Measurements from ENCODE around the gene PES1. TPM values are rescaled to one million over a fixed set of nuclear protein-coding genes. Genes with fewer than 3 reads are reported as not detected.
A peak's percentile ranks its signal among the peaks of the same experiment; 100 is the strongest.
"Not testable (repeated sequence)": the region's sequence is repeated elsewhere in the genome, so short reads cannot be mapped to it uniquely, and the experiment has no call there.

PES1 gene
- total RNA-seq, 3 donors from 2014 or later, result 45.3 to 65.1 (median 56.4) TPM

DNA sequence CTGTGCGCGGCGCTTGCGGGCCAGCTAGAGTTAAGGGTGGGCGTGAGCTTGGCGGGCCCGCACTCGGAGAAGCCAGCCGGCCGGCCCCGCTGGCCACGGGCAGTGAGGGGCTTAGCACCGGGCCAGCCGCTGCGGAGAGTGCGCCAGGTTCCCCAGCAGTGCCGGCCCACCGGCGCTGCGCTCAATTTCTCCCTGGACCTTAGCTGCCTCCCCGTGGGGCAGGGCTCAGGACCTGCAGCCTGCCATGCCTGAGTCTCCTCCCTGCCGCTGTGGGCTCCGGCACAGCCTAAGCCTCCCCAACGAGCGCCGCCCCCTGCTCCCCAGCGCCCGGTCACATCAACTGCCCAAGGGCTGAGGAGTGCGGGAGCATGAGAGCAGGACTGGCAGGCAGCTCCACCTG is 5.2 kb upstream of the PES1 start:
- TF ChIP-seq CTCF (IDR thresholded peaks at IDR 0.05) (no peak), POLR2AphosphoS5 (IDR thresholded peaks at IDR 0.05) (no peak), POLR2A (IDR thresholded peaks at IDR 0.05) (no peak)

GRCh38 chr22:30596199-30596598 is 4.5 kb upstream of the PES1 start:
- H3K4me1 ChIP-seq, result no peaks in the 10 kb centered on the region
- no peak for DNase-seq (ENCODE audit: low spot score in 2 of 2)
- intact Hi-C loops (cut with DNase I; ENCODE audit: low total_unique reads), result loop anchor here (10.0 kb wide), 1 partner anchor 999 kb away; no protein-coding TSS in a partner anchor
- no peaks in the 10 kb centered on the region for H3K36me3 ChIP-seq
- no peak overlapping the region for H3K4me3 ChIP-seq
- TF ChIP-seq CTCF (IDR thresholded peaks at IDR 0.05) (no peak), POLR2AphosphoS5 (IDR thresholded peaks at IDR 0.05) (no peak), POLR2A (IDR thresholded peaks at IDR 0.05) (no peak)
- no peaks in the 10 kb centered on the region for H3K9me3 ChIP-seq
- no peak overlapping the region for H3K27ac ChIP-seq
- H3K27me3 ChIP-seq, result no peaks in the 10 kb centered on the region

More for the DNA sequence above, 5.2 kb upstream of the PES1 start:
- no peaks in the 10 kb centered on the region for H3K9me3 ChIP-seq
- no peaks in the 10 kb centered on the region for H3K27me3 ChIP-seq
- no peak overlapping the region for H3K27ac ChIP-seq
- H3K36me3 ChIP-seq, result no peaks in the 10 kb centered on the region
- H3K4me3 ChIP-seq, result no peak overlapping the region
- DNase-seq (ENCODE audit: low spot score in 2 of 2), result no peak
- intact Hi-C loops (cut with DNase I; ENCODE audit: low total_unique reads), result loop anchor here (10.0 kb wide), 1 partner anchor 998 kb away; no protein-coding TSS in a partner anchor
- H3K4me1 ChIP-seq, result no peaks in the 10 kb centered on the region

DNA sequence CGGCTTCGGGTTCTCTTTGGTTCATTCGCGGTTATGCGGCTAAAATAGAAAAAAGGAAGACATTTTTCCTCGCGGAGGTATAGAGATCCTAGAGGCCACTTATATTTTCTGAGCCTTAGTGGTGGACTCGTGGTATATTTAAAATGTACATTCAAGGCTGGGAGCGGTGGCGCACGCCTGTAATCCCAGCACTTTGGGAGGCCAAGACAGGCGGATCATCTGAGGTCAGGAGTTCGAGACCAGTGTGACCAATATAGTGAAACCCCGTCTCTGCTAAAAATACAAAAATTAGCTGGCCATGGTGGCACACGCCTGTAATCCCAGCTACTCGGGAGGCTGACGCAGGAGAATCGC is 627 bp upstream of the PES1 start:
- Histone ChIP-seq H3K4me3 (peak overlapping the region; percentile 80 to 93 (median 89)), H3K4me1 (peaks cover 5 to 15% of the 10 kb centered on the region in 2 donors), H3K27ac (peak overlapping the region; percentile 85 to 89)
- H3K9me3 ChIP-seq; H3K36me3 ChIP-seq; H3K27me3 ChIP-seq; DNase-seq (ENCODE audit: low spot score in 2 of 2): not testable (repeated sequence)
- intact Hi-C loops (cut with DNase I; ENCODE audit: low total_unique reads), result loop anchor here (10.0 kb wide), 1 partner anchor 1002 kb away; no protein-coding TSS in a partner anchor

DNA sequence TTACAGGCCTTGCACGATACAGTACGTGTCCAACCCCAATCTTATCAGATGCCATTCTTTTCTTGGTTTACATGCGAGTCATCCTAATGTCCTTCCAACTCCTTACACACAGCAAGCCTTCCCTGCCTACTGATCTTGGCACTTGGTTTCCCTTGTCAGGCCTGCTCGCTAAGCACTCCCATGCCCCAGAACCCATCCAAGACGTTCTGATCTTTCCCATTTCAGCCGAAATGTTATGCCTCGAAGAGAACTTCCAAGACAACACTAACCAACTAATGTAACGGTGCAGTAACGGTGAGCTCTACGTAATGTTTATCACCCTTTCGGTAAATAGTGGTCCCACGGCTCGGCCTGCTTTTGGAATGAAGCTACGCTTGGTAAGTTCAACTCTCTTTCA is 521 bp downstream of the PES1 start:
- peaks cover 12% of the 10 kb centered on the region for H3K36me3 ChIP-seq
- no peak for DNase-seq (ENCODE audit: low spot score in 2 of 2)
- H3K4me3 ChIP-seq, result peak overlapping the region; percentile 80 to 93 (median 89)
- no peaks in the 10 kb centered on the region for H3K27me3 ChIP-seq
- H3K9me3 ChIP-seq, result no peaks in the 10 kb centered on the region
- TF ChIP-seq CTCF (IDR thresholded peaks at IDR 0.05) (no peak), POLR2A (IDR thresholded peaks at IDR 0.05) (no peak), POLR2AphosphoS5 (IDR thresholded peaks at IDR 0.05) (no peak)
- intact Hi-C loops (cut with DNase I; ENCODE audit: low total_unique reads), result loop anchor here (10.0 kb wide), 1 partner anchor 1004 kb away; no protein-coding TSS in a partner anchor
- peaks cover 5 to 15% of the 10 kb centered on the region in 2 donors for H3K4me1 ChIP-seq
- H3K27ac ChIP-seq, result peak overlapping the region; percentile 85 to 89

DNA sequence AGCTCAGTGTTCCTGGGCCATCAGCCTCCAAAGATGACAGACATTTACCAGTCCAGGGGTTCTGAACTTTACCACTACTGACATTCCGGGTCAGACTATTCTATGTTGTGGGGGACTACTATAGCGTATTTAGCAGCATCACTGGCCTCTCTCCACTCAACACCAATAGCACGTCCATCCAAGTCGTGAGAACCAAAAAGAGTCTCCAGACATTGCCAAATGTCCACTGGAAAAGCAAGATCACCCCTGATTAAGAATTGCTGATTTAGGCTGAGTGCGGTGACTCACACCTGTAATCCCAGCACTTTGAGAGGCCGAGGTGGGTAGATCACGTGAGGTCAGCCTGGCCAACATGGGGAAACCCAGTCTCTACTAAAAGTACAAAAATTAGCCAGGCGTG is 5.3 kb downstream of the PES1 start:
- peaks cover 5 to 15% of the 10 kb centered on the region in 2 donors for H3K4me1 ChIP-seq
- H3K36me3 ChIP-seq, result peaks cover 20% of the 10 kb centered on the region
- H3K4me3 ChIP-seq, result no peak overlapping the region
- no peaks in the 10 kb centered on the region for H3K9me3 ChIP-seq
- TF ChIP-seq POLR2A (IDR thresholded peaks at IDR 0.05), result no peak
- TF ChIP-seq POLR2AphosphoS5 (IDR thresholded peaks at IDR 0.05), result no peak
- TF ChIP-seq CTCF (IDR thresholded peaks at IDR 0.05), result no peak
- H3K27ac ChIP-seq, result no peak overlapping the region
- no peaks in the 10 kb centered on the region for H3K27me3 ChIP-seq
- intact Hi-C loops (cut with DNase I; ENCODE audit: low total_unique reads), result no loop called here
- DNase-seq (ENCODE audit: low spot score in 2 of 2), result no peak

- no peak for DNase-seq (ENCODE audit: low spot score in 2 of 2)
- peaks cover 35% of the 10 kb centered on the region for H3K36me3 ChIP-seq
These were observed 7.3 kb downstream of the PES1 start for GRCh38 chr22:30584441-30584840.

More at GRCh38 chr22:30584441-30584840, 7.3 kb downstream of the PES1 start:
- no peak for TF ChIP-seq POLR2AphosphoS5 (IDR thresholded peaks at IDR 0.05)
- no peak for TF ChIP-seq CTCF (IDR thresholded peaks at IDR 0.05)
- TF ChIP-seq POLR2A (IDR thresholded peaks at IDR 0.05), result no peak
- intact Hi-C loops (cut with DNase I; ENCODE audit: low total_unique reads), result no loop called here
- Histone ChIP-seq H3K4me1 (no peaks in the 10 kb centered on the region), H3K4me3 (no peak overlapping the region), H3K9me3 (no peaks in the 10 kb centered on the region), H3K27ac (no peak overlapping the region), H3K27me3 (no peaks in the 10 kb centered on the region)
